Body of pancreas (tissue), 4 donors: ENCODE results near the gene MAN2A1. TPM values are rescaled to one million over a fixed set of nuclear protein-coding genes. Genes with fewer than 3 reads are reported as not detected.
A peak's percentile ranks its signal among the peaks of the same experiment; 100 is the strongest.

ENCODE experiments used
- ATAC-seq: fragments of 150-250 bp; one replicate; pipeline ENCODE4 v1.9.1; 2016
- DNase-seq, 4 donors: peaks; one replicate each; pipeline ENCODE4 v3.0.0-alpha.2; 2019
- H3K27ac ChIP-seq, 4 donors: fragments of 200-600 bp; sonication (generic); 1 replicate in 3 of 4; 2 replicates in 1 of 4; pipeline versions ENCODE4 v1.5.1 to v1.6.1; 2016 to 2019; ENCODE audit warnings: mild to moderate bottlenecking in 1 of 4, mixed read lengths in 1 of 4, moderate library complexity in 1 of 4
- H3K27me3 ChIP-seq, 2 donors: fragments of 200-600 bp; sonication (generic); one replicate each; pipeline ENCODE4 v1.6.0; 2016; ENCODE audit warnings: mild to moderate bottlenecking in 1 of 2
- H3K36me3 ChIP-seq, 2 donors: fragments of 200-600 bp; sonication (generic); replicated peaks in 1 of 2; 2 replicates each; pipeline ENCODE4 v1.5.1; 2016; ENCODE audit warnings: low read depth in 2 of 2; ENCODE audit not compliant: insufficient read depth in 1 of 2
- H3K4me1 ChIP-seq: fragments of 200-600 bp; sonication (generic); one replicate; pipeline ENCODE4 v1.6.0; 2016
- H3K4me3 ChIP-seq, 2 donors: fragments of 200-600 bp; sonication (generic); 1 replicate in 1 of 2; 2 replicates in 1 of 2; pipeline ENCODE4 v1.5.1; 2016 to 2019
- H3K9me3 ChIP-seq, 3 donors: fragments of 200-600 bp; sonication (generic); 1 replicate in 2 of 3; 2 replicates in 1 of 3; pipeline ENCODE4 v1.5.1; 2016
- POLR2A ChIP-seq, 3 donors: fragments of 450-650 bp; IDR thresholded peaks; one replicate each; pipeline ENCODE4 v1.6.1; 2016; ENCODE audit warnings: antibody characterized with exemption in 3 of 3, mild to moderate bottlenecking in 2 of 3
- WGBS, 2 donors: methylation state at CpG; one replicate each; pipeline ENCODE4 v1.1.5; 2017; 5-methylcytosine and 5-hydroxymethylcytosine counted together
- intact Hi-C: fragments of 100-400 bp; cut with DNase I; formaldehyde crosslinking; loops from one replicate; pipeline ENCODE4 v1.15.1; 2023
- total RNA-seq, 2 donors: library from RNA; depleted of rRNA; stranded (reverse); fragments of >200 nt; gene quantifications; one replicate each; pipeline ENCODE4 v1.1.0, GENCODE V29; 2016
- TF ChIP-seq, protein P1 (sequence below), 7 experiments: fragments of 450-650 bp in 4 of 7; fragments of 200-600 bp in 3 of 7; sonication (generic) in 3 of 7; IDR thresholded peaks; one replicate each; pipeline ENCODE4 v1.5.1; 2016 to 2019; ENCODE audit warnings: antibody characterized with exemption in 7 of 7

The MAN2A1 gene
- total RNA-seq, 2 donors from 2014 or later = 43.8 to 61.7 TPM

- peak; percentile 11 to 46 (median 14) for DNase-seq
- 69% methylated on average over 3 of the region's 3 CpGs for WGBS, 2 donors
- intact Hi-C loops = no loop called here
These were observed 116.2 kb downstream of the MAN2A1 start for GRCh38 chr5:109805883-109806282.

DNA sequence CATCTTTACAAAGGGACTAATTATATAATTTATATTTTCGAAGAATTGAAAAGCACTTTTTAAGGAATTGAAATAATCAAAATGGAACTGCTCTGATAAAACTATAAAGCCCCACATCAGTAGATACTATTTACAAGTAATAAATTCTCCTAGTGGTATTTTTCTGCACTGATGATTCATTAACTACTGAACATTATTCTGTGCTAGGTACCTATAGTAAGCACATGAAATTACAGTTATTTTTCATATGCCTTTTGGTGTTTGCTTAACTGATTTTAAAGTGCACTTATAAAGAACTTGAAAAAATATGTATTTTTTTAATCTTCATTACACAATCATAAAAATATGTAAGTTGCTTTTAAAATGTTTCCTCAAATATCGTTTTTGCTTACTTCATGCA is 123.0 kb downstream of the MAN2A1 start:
- TF ChIP-seq, protein P1, sequence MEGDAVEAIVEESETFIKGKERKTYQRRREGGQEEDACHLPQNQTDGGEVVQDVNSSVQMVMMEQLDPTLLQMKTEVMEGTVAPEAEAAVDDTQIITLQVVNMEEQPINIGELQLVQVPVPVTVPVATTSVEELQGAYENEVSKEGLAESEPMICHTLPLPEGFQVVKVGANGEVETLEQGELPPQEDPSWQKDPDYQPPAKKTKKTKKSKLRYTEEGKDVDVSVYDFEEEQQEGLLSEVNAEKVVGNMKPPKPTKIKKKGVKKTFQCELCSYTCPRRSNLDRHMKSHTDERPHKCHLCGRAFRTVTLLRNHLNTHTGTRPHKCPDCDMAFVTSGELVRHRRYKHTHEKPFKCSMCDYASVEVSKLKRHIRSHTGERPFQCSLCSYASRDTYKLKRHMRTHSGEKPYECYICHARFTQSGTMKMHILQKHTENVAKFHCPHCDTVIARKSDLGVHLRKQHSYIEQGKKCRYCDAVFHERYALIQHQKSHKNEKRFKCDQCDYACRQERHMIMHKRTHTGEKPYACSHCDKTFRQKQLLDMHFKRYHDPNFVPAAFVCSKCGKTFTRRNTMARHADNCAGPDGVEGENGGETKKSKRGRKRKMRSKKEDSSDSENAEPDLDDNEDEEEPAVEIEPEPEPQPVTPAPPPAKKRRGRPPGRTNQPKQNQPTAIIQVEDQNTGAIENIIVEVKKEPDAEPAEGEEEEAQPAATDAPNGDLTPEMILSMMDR (IDR thresholded peaks at IDR 0.05) = no peak
- no peak for TF ChIP-seq POLR2A (IDR thresholded peaks at IDR 0.05)
- H3K27me3 ChIP-seq = no peaks in the 10 kb centered on the region
- H3K27ac ChIP-seq = no peak overlapping the region
- H3K4me3 ChIP-seq = no peak overlapping the region
- DNase-seq (no peak), ATAC-seq (no peak)
- intact Hi-C loops = no loop called here
- H3K4me1 ChIP-seq = no peaks in the 10 kb centered on the region
- WGBS, 2 donors = 82 to 90% methylated on average over 2 of the region's 2 CpGs
- H3K9me3 ChIP-seq = no peaks in the 10 kb centered on the region
- no peaks in the 10 kb centered on the region for H3K36me3 ChIP-seq

More at GRCh38 chr5:109805883-109806282, 116.2 kb downstream of the MAN2A1 start:
- Histone ChIP-seq H3K4me3 (no peak overlapping the region), H3K4me1 (peaks cover 23% of the 10 kb centered on the region), H3K36me3 (no peaks in the 10 kb centered on the region), H3K9me3 (no peaks in the 10 kb centered on the region), H3K27me3 (no peaks in the 10 kb centered on the region), H3K27ac (peak overlapping the region in 3 of 4 donors; percentile 2 to 69 (median 67))
- TF ChIP-seq, protein P1 (IDR thresholded peaks at IDR 0.05) = no peak
- TF ChIP-seq POLR2A (IDR thresholded peaks at IDR 0.05) = no peak
- ATAC-seq = peak; percentile 76

DNA sequence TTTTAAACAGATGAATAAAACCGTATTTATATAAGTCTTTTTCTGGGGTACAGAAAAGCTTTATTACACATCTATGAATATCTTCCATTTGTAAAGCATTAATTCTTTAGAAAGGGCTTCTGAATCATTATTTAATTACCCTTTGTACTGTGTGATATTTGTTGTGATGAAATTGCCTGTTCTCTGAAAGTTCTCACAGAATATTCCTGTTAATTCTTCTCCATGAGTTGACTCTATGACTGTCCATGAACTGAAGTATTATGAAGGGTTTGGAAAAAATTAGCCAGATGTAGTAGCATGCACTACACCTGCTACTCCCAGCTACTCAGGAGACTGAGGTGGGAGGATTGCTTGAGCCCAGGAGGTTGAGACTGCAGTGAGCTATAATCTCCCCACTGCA is 127.0 kb downstream of the MAN2A1 start:
- intact Hi-C loops = no loop called here
- Histone ChIP-seq H3K4me1 (no peaks in the 10 kb centered on the region), H3K36me3 (peaks cover 0 to 10% of the 10 kb centered on the region in 2 donors), H3K9me3 (no peaks in the 10 kb centered on the region), H3K4me3 (no peak overlapping the region), H3K27me3 (no peaks in the 10 kb centered on the region), H3K27ac (no peak overlapping the region)
- no peak for DNase-seq
- TF ChIP-seq POLR2A (IDR thresholded peaks at IDR 0.05) = no peak
- TF ChIP-seq, protein P1 (IDR thresholded peaks at IDR 0.05) = no peak
- ATAC-seq = no peak
- WGBS, 2 donors = 89 to 97% methylated on average over 1 of the region's 1 CpG

DNA sequence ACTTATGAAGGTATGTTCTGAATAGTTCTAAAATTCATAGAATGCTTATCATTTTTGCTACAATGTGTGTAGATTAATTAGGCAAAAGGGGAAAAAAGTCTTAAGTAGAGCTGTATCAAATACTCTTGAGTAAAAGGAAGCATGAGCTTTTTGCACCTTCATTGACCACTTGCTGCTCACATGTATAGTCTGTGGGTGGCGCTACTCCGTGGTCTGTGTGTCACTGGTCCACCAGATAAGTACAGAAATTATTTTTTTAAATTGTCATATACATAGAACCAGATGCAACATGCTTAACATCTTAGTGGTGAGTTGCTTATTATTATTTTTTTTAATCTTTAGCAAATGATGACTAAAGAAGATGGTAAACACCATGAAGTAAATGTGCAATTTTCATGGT is 130.2 kb downstream of the MAN2A1 start:
- H3K4me3 ChIP-seq = no peak overlapping the region
- H3K4me1 ChIP-seq = no peaks in the 10 kb centered on the region
- H3K9me3 ChIP-seq = no peaks in the 10 kb centered on the region
- no peaks in the 10 kb centered on the region for H3K27me3 ChIP-seq
- H3K27ac ChIP-seq = no peak overlapping the region
- peaks cover 4 to 11% of the 10 kb centered on the region in 2 donors for H3K36me3 ChIP-seq
- WGBS, 2 donors = 60% methylated on average over 2 of the region's 2 CpGs
- intact Hi-C loops = no loop called here
- DNase-seq = no peak
- no peak for TF ChIP-seq POLR2A (IDR thresholded peaks at IDR 0.05)
- TF ChIP-seq, protein P1 (IDR thresholded peaks at IDR 0.05) = no peak
- no peak for ATAC-seq

- no peak overlapping the region for H3K27ac ChIP-seq
- H3K9me3 ChIP-seq = no peaks in the 10 kb centered on the region
- 93 to 100% methylated on average over 4 of the region's 4 CpGs for WGBS, 2 donors
- TF ChIP-seq, protein P1 (IDR thresholded peaks at IDR 0.05) = no peak
- no peak for TF ChIP-seq POLR2A (IDR thresholded peaks at IDR 0.05)
- no peak overlapping the region for H3K4me3 ChIP-seq
- ATAC-seq (no peak), DNase-seq (no peak)
- intact Hi-C loops = no loop called here
- no peaks in the 10 kb centered on the region for H3K27me3 ChIP-seq
- peaks cover 7 to 11% of the 10 kb centered on the region in 2 donors for H3K36me3 ChIP-seq
- no peaks in the 10 kb centered on the region for H3K4me1 ChIP-seq
These were observed 133.9 kb downstream of the MAN2A1 start for GRCh38 chr5:109823597-109823996.
